Heart right ventricle (tissue), 16 donors: ENCODE measurements around the gene HIGD2A. TPM values are rescaled to one million over a fixed set of nuclear protein-coding genes. Genes with fewer than 3 reads are reported as not detected.

ENCODE experiments used
- ATAC-seq, 8 donors: fragments of 200-7000 bp; cut with Tn5 transposase; one replicate each; pipeline ENCODE4 v1.9.1; 2020; ENCODE audit warnings: mild to moderate bottlenecking in 8 of 8, moderate library complexity in 8 of 8, moderate number of reproducible peaks in 1 of 8
- DNase-seq, 2 donors: peaks; one replicate each; pipeline ENCODE4 v3.0.0-alpha.2; 2020
- H3K27ac ChIP-seq, 10 donors: fragments of 200-600 bp; sonication (generic) in 2 of 10; one replicate each; pipeline versions ENCODE4 v1.5.0 to v1.8.0; 2020 to 2022; ENCODE audit warnings: mild to moderate bottlenecking in 3 of 10
- H3K27me3 ChIP-seq, 7 donors: fragments of 200-600 bp; one replicate each; pipeline ENCODE4 v1.8.0; 2021 to 2022; ENCODE audit warnings: mild to moderate bottlenecking in 2 of 7
- H3K36me3 ChIP-seq, 9 donors: fragments of 200-600 bp; sonication (generic) in 1 of 9; one replicate each; pipeline versions ENCODE4 v1.5.0 to v1.8.0; 2020 to 2022; ENCODE audit warnings: mild to moderate bottlenecking in 2 of 9
- H3K4me1 ChIP-seq, 9 donors: fragments of 200-600 bp; sonication (generic) in 1 of 9; one replicate each; pipeline versions ENCODE4 v1.5.0 to v1.8.0; 2020 to 2022; ENCODE audit warnings: mild to moderate bottlenecking in 4 of 9
- H3K4me3 ChIP-seq, 10 donors: fragments of 200-600 bp; sonication (generic) in 2 of 10; one replicate each; pipeline versions ENCODE4 v1.5.0 to v1.8.0; 2020 to 2022; ENCODE audit warnings: mild to moderate bottlenecking in 7 of 10, moderate library complexity in 2 of 10
- H3K9me3 ChIP-seq, 11 donors: fragments of 200-600 bp in 10 of 11; sonication (generic) in 2 of 11; one replicate each; pipeline versions ENCODE4 v1.5.0 to v1.8.0; 2013 to 2022; ENCODE audit warnings: mild to moderate bottlenecking in 2 of 11, control low read depth in 1 of 11, moderate library complexity in 1 of 11
- CTCF ChIP-seq, 9 donors: fragments of 200-600 bp; sonication (generic) in 2 of 9; IDR thresholded peaks; one replicate each; pipeline versions ENCODE4 v1.5.0 to v1.8.0; 2021 to 2022; ENCODE audit warnings: antibody characterized with exemption in 9 of 9, mild to moderate bottlenecking in 5 of 9, moderate library complexity in 1 of 9
- WGBS, 2 donors: extraction: QIAGEN DNeasy Blood & Tissue Kit; methylation state at CpG; one replicate each; pipeline ENCODE4 v1.1.7; 2013; ENCODE audit warnings: inconsistent platforms in 1 of 2; 5-methylcytosine and 5-hydroxymethylcytosine counted together
- intact Hi-C, 10 donors: fragments of 100-400 bp; cut with DNase I; formaldehyde crosslinking; loops; one replicate each; pipeline versions ENCODE4 v1.11.1 to v1.14.2; 2022
- polyA plus RNA-seq, 2 donors: library from polyadenylated mRNA; stranded (reverse); fragments of 200-250 nt; gene quantifications; one replicate each; pipeline ENCODE4 v1.2.3, GENCODE V29; 2013
- total RNA-seq, 10 donors: library from RNA; stranded (reverse); fragmentation: NEBNext Ultra II Directional in 3 of 10; extraction: Animal tissue kit (Norgen Biotek cat#: 25700) in 3 of 10; gene quantifications; one replicate each; pipeline versions ENCODE4 v1.2.1 to v1.2.4, GENCODE V29; 2021 to 2023
- donor health status: Arrhythmogenic right ventricular cardiomyopathy.
- donor health status: ischemic (EF 13 %, LVEDD 7.1; RV severe dilation, severe dysfunction).
- donor health status: healthy with polysubstance abuse.
- donor health status: DM: no; HTN: yes; CAD: no.
- donor health status: DM: no; HTN: no; CAD: no.
- donor health status: ischemic (EF 25% LVEDD 6.9; RV normal size, moderate dysfunction).
- donor health status: ischemic (EF 25% LVEDD 5.7; RV mildly dilated, moderate dysfunction).
- donor health status: healthy.
- donor health status: DM: yes; HTN: yes; CAD: no.
- donor health status: Ischemic cardiomyopathy.
- donor health status: ischemic (EF 35%, LVEDD 5.7; RV mildly dilated, moderate dysfunction).
- donor health status: nonischemic (EF 11% LVEDD 7.7; RV severe dilation, severe dysfunction).
- donor health status: DM: yes; HTN: yes; CAD: no.
- donor health status: PGD.
- donor health status: ischemic (EF 29% LVEDD 5.4; RV normal size, mild dysfunction).
- donor health status: nonischemic (EF 23%, LVEDD 6.1; RV moderate dilation, normal function).

The HIGD2A gene
- total and polyA plus RNA-seq, 12 donors = 198 to 349 (median 233) TPM

- H3K36me3 ChIP-seq = peaks cover 0 to 51% (median 4%) of the 10 kb centered on the region in 9 donors
- no peak for DNase-seq
- peaks cover 0 to 14% (median 0%) of the 10 kb centered on the region in 7 donors for H3K27me3 ChIP-seq
- no peaks in the 10 kb centered on the region for H3K9me3 ChIP-seq
- peak overlapping the region in 8 of 10 donors; percentile 22 to 78 (median 60) for H3K27ac ChIP-seq
- intact Hi-C loops = no loop called here
- H3K4me3 ChIP-seq = no peak overlapping the region
- TF ChIP-seq CTCF (IDR thresholded peaks at IDR 0.05) = no peak
- H3K4me1 ChIP-seq = peaks cover 6 to 54% (median 30%) of the 10 kb centered on the region in 9 donors
- ATAC-seq = peak in 4 of 8 donors; percentile 21 to 60 (median 39)
- 69 to 74% methylated on average over 8 of the region's 8 CpGs for WGBS, 2 donors
Measured at GRCh38 chr5:176369934-176370711, 18.4 kb upstream of the HIGD2A start.

- Histone ChIP-seq H3K4me3 (no peak overlapping the region), H3K4me1 (peaks cover 6 to 46% (median 21%) of the 10 kb centered on the region in 9 donors), H3K9me3 (no peaks in the 10 kb centered on the region), H3K27me3 (no peaks in the 10 kb centered on the region), H3K27ac (peak overlapping the region in 9 of 10 donors; percentile 11 to 78 (median 61)), H3K36me3 (peaks cover 0 to 58% (median 4%) of the 10 kb centered on the region in 9 donors)
- ATAC-seq (peak in 6 of 8 donors; percentile 40 to 60 (median 50)), DNase-seq (no peak)
- intact Hi-C loops = no loop called here
- TF ChIP-seq CTCF (IDR thresholded peaks at IDR 0.05) = no peak
- WGBS, 2 donors = 86 to 95% methylated on average over 13 of the region's 13 CpGs
Measured at GRCh38 chr5:176371621-176372539, 16.7 kb upstream of the HIGD2A start.

GRCh38 chr5:176373100-176373818 is 15.3 kb upstream of the HIGD2A start:
- no peaks in the 10 kb centered on the region for H3K27me3 ChIP-seq
- intact Hi-C loops = no loop called here
- TF ChIP-seq CTCF (IDR thresholded peaks at IDR 0.05) = no peak
- DNase-seq (peak in 1 of 2 donors; percentile 27), ATAC-seq (peak in 7 of 8 donors; percentile 39 to 69 (median 57))
- peaks cover 6 to 46% (median 21%) of the 10 kb centered on the region in 9 donors for H3K4me1 ChIP-seq
- peaks cover 0 to 46% (median 4%) of the 10 kb centered on the region in 9 donors for H3K36me3 ChIP-seq
- H3K9me3 ChIP-seq = no peaks in the 10 kb centered on the region
- H3K4me3 ChIP-seq = no peak overlapping the region
- WGBS, 2 donors = 29 to 46% methylated on average over 7 of the region's 7 CpGs
- H3K27ac ChIP-seq = peak overlapping the region; percentile 6 to 78 (median 60)
